EH (cell line): ENCODE measurements around the gene ZNRF3.

ENCODE experiments used
- DNase-seq: peaks from one replicate; pipeline ENCODE4 v3.0.0-alpha.2; 2015; ENCODE audit warnings: low read depth

Gene ZNRF3

GRCh38 chr22:29009148-29009547, 125.8 kb downstream of the ZNRF3 start:
- no peak for DNase-seq

- DNase-seq, result no peak
These were observed 128.1 kb downstream of the ZNRF3 start for GRCh38 chr22:29011240-29012100.

- DNase-seq, result no peak
These were observed 128.7 kb downstream of the ZNRF3 start for GRCh38 chr22:29012101-29012433.

GRCh38 chr22:29012952-29013351, 129.6 kb downstream of the ZNRF3 start:
- DNase-seq, result no peak

- DNase-seq, result no peak
These were observed 130.9 kb downstream of the ZNRF3 start for GRCh38 chr22:29014293-29014692.

- no peak for DNase-seq
These were observed 131.4 kb downstream of the ZNRF3 start for GRCh38 chr22:29014773-29015172.

GRCh38 chr22:29016067-29016938, 132.9 kb downstream of the ZNRF3 start:
- DNase-seq, result no peak

GRCh38 chr22:29018293-29019189, 135.2 kb downstream of the ZNRF3 start:
- no peak for DNase-seq

GRCh38 chr22:29022101-29022817, 138.9 kb downstream of the ZNRF3 start:
- DNase-seq, result no peak

GRCh38 chr22:29023172-29023796, 139.9 kb downstream of the ZNRF3 start:
- no peak for DNase-seq

- DNase-seq, result no peak
These were observed 143.2 kb downstream of the ZNRF3 start for GRCh38 chr22:29026579-29026978.

GRCh38 chr22:29028468-29028867, 145.1 kb downstream of the ZNRF3 start:
- DNase-seq, result no peak

- DNase-seq, result no peak
These were observed 146.0 kb downstream of the ZNRF3 start for GRCh38 chr22:29029202-29030000.

GRCh38 chr22:29030016-29030617, 146.7 kb downstream of the ZNRF3 start:
- DNase-seq, result peak; percentile 68

- DNase-seq, result peak; percentile 69
These were observed 147.3 kb downstream of the ZNRF3 start for GRCh38 chr22:29030618-29031226.

- DNase-seq, result peak; percentile 97
These were observed 148.0 kb downstream of the ZNRF3 start for GRCh38 chr22:29031227-29032011.

GRCh38 chr22:29032014-29032475, 148.7 kb downstream of the ZNRF3 start:
- peak; percentile 6 for DNase-seq

GRCh38 chr22:29032584-29032983, 149.2 kb downstream of the ZNRF3 start:
- DNase-seq, result peak; percentile 55
